Neural crest cell (in vitro differentiated cells): ENCODE results near the gene DDX39B. TPM values are rescaled to one million over a fixed set of nuclear protein-coding genes. Genes with fewer than 3 reads are reported as not detected.
A peak's percentile ranks its signal among the peaks of the same experiment; 100 is the strongest.

Experiments used
- DNase-seq: peaks from one replicate; pipeline ENCODE4 v3.0.0; 2021; ENCODE audit warnings: low read depth, mixed read lengths, low spot score
- H3K27ac Mint-ChIP-seq: one replicate; pipeline ENCODE4 v1.8.0; 2021; ENCODE audit warnings: mild to moderate bottlenecking, mixed read lengths; ENCODE audit not compliant: unreplicated experiment
- H3K27me3 Mint-ChIP-seq: 2 replicates; pipeline ENCODE4 v1.8.0; 2021; ENCODE audit warnings: low read depth, mild to moderate bottlenecking, mixed read lengths
- H3K36me3 Mint-ChIP-seq: 2 replicates; pipeline ENCODE4 v1.8.0; 2021; ENCODE audit warnings: low read depth, mild to moderate bottlenecking, mixed read lengths
- H3K4me1 Mint-ChIP-seq: 2 replicates; pipeline ENCODE4 v1.8.0; 2021; ENCODE audit warnings: mixed read lengths
- H3K4me3 Mint-ChIP-seq: one replicate; pipeline ENCODE4 v1.8.0; 2021; ENCODE audit warnings: mild to moderate bottlenecking, mixed read lengths
- H3K9me3 Mint-ChIP-seq: 2 replicates; pipeline ENCODE4 v1.8.0; 2021; ENCODE audit warnings: mixed read lengths
- total RNA-seq: library from RNA; stranded (reverse); gene quantifications from 2 replicates; pipeline ENCODE4 v1.2.1, GENCODE V29; 2021
- TF ChIP-seq, protein P1 (sequence below): fragments of 200-600 bp; sonication (generic); conservative IDR thresholded peaks from 2 replicates; pipeline ENCODE4 v1.5.0; 2021; ENCODE audit warnings: antibody characterized with exemption, mild to moderate bottlenecking

The DDX39B gene
- total RNA-seq, 1 donor from 2014 or later = 881 TPM

DNA sequence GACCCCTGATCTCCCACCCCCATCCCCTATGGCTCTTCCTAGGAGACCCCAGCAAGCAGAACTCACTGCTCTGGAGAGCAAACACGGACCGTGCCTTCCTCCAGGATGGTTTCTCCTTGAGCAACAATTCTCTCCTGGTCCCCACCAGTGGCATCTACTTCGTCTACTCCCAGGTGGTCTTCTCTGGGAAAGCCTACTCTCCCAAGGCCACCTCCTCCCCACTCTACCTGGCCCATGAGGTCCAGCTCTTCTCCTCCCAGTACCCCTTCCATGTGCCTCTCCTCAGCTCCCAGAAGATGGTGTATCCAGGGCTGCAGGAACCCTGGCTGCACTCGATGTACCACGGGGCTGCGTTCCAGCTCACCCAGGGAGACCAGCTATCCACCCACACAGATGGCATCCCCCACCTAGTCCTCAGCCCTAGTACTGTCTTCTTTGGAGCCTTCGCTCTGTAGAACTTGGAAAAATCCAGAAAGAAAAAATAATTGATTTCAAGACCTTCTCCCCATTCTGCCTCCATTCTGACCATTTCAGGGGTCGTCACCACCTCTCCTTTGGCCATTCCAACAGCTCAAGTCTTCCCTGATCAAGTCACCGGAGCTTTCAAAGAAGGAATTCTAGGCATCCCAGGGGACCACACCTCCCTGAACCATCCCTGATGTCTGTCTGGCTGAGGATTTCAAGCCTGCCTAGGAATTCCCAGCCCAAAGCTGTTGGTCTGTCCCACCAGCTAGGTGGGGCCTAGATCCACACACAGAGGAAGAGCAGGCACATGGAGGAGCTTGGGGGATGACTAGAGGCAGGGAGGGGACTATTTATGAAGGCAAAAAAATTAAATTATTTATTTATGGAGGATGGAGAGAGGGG, 31.7 kb upstream of the DDX39B start:
- no peaks in the 10 kb centered on the region for H3K36me3 Mint-ChIP-seq
- TF ChIP-seq, protein P1, sequence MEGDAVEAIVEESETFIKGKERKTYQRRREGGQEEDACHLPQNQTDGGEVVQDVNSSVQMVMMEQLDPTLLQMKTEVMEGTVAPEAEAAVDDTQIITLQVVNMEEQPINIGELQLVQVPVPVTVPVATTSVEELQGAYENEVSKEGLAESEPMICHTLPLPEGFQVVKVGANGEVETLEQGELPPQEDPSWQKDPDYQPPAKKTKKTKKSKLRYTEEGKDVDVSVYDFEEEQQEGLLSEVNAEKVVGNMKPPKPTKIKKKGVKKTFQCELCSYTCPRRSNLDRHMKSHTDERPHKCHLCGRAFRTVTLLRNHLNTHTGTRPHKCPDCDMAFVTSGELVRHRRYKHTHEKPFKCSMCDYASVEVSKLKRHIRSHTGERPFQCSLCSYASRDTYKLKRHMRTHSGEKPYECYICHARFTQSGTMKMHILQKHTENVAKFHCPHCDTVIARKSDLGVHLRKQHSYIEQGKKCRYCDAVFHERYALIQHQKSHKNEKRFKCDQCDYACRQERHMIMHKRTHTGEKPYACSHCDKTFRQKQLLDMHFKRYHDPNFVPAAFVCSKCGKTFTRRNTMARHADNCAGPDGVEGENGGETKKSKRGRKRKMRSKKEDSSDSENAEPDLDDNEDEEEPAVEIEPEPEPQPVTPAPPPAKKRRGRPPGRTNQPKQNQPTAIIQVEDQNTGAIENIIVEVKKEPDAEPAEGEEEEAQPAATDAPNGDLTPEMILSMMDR = no peak
- H3K4me3 Mint-ChIP-seq = no peak overlapping the region
- H3K9me3 Mint-ChIP-seq = no peaks in the 10 kb centered on the region
- H3K27ac Mint-ChIP-seq = peak overlapping the region; percentile 81
- H3K4me1 Mint-ChIP-seq = peaks cover 5% of the 10 kb centered on the region
- no peak for DNase-seq
- H3K27me3 Mint-ChIP-seq = peaks cover 3% of the 10 kb centered on the region

DNA sequence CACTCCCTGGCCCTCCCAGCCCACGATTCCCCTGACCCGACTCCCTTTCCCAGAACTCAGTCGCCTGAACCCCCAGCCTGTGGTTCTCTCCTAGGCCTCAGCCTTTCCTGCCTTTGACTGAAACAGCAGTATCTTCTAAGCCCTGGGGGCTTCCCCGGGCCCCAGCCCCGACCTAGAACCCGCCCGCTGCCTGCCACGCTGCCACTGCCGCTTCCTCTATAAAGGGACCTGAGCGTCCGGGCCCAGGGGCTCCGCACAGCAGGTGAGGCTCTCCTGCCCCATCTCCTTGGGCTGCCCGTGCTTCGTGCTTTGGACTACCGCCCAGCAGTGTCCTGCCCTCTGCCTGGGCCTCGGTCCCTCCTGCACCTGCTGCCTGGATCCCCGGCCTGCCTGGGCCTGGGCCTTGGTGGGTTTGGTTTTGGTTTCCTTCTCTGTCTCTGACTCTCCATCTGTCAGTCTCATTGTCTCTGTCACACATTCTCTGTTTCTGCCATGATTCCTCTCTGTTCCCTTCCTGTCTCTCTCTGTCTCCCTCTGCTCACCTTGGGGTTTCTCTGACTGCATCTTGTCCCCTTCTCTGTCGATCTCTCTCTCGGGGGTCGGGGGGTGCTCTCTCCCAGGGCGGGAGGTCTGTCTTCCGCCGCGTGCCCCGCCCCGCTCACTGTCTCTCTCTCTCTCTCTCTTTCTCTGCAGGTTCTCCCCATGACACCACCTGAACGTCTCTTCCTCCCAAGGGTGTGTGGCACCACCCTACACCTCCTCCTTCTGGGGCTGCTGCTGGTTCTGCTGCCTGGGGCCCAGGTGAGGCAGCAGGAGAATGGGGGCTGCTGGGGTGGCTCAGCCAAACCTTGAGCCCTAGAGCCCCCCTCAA, 30.5 kb upstream of the DDX39B start, which contains the start of gene LTA:
LTA (plus strand) TSS at position 249 of the 871 bp plus-strand sequence; CDS start at position 703, 454 bp downstream.
- no peak for DNase-seq
- Mint-ChIP-seq H3K36me3 (no peaks in the 10 kb centered on the region), H3K4me3 (no peak within 1 kb of the TSS), H3K9me3 (no peaks in the 10 kb centered on the region), H3K4me1 (peaks cover 17% of the 10 kb centered on the region), H3K27ac (peak within 1 kb of the TSS; percentile 81), H3K27me3 (peaks cover 3% of the 10 kb centered on the region)
- TF ChIP-seq, protein P1 = no peak

- Mint-ChIP-seq H3K27ac (no peak overlapping the region), H3K4me3 (no peak overlapping the region), H3K36me3 (no peaks in the 10 kb centered on the region), H3K9me3 (no peaks in the 10 kb centered on the region), H3K4me1 (peaks cover 17% of the 10 kb centered on the region), H3K27me3 (peaks cover 3% of the 10 kb centered on the region)
- DNase-seq = no peak
- TF ChIP-seq, protein P1 = no peak
These were observed 28.2 kb upstream of the DDX39B start for GRCh38 chr6:31569861-31570536.

DNA sequence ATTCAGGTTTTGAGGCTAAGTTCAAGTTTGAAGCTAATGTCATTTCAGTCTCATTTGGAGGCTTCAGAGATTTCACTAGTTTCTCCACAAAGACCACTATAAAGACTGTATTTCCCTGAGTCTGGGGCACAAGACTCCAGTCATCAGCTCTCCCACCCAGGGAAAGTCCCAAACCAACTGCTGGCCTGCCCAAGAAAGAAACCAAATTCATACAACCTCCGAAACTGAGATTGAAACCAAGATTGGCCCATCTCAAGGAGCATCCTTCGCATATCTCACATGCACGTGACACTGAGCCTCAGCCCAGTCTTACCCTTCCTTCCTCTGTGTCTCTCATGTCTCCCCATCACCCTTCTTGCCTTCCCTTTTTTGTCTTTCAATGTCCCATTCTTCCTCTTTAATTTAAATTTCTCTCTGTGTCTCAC, 26.7 kb upstream of the DDX39B start:
- no peak overlapping the region for H3K27ac Mint-ChIP-seq

More for the DNA sequence above, 26.7 kb upstream of the DDX39B start:
- Mint-ChIP-seq H3K9me3 (no peaks in the 10 kb centered on the region), H3K36me3 (no peaks in the 10 kb centered on the region), H3K27me3 (peaks cover 3% of the 10 kb centered on the region), H3K4me1 (peaks cover 17% of the 10 kb centered on the region), H3K4me3 (no peak overlapping the region)
- TF ChIP-seq, protein P1 = no peak
- DNase-seq = no peak
